HG02973 (cell line): ENCODE data around the gene ERGIC1.
"Not testable (repeated sequence)": the region's sequence is repeated elsewhere in the genome, so short reads cannot be mapped to it uniquely, and the experiment has no call there.

ENCODE experiments used
- ATAC-seq: cut with Tn5 transposase; IDR thresholded peaks from one replicate; pipeline ENCODE4 v1.9.1; 2021; ENCODE audit warnings: moderate library complexity; ENCODE audit not compliant: unreplicated experiment

The ERGIC1 gene

GRCh38 chr5:172862165-172862801 lies 28.2 kb downstream of the ERGIC1 start:
- ATAC-seq = no peak

- ATAC-seq = not testable (repeated sequence)
Measured at GRCh38 chr5:172864171-172864570, 30.1 kb downstream of the ERGIC1 start.

GRCh38 chr5:172864747-172865146 lies 30.7 kb downstream of the ERGIC1 start:
- no peak for ATAC-seq

- ATAC-seq = no peak
Measured at GRCh38 chr5:172866378-172866777, 32.3 kb downstream of the ERGIC1 start.

GRCh38 chr5:172866802-172867748 lies 33.0 kb downstream of the ERGIC1 start:
- no peak for ATAC-seq

GRCh38 chr5:172867761-172868435 lies 33.8 kb downstream of the ERGIC1 start:
- ATAC-seq = no peak

- no peak for ATAC-seq
Measured at GRCh38 chr5:172868436-172868923, 34.4 kb downstream of the ERGIC1 start.

- ATAC-seq = no peak
Measured at GRCh38 chr5:172868924-172869591, 35.0 kb downstream of the ERGIC1 start.

- no peak for ATAC-seq
Measured at GRCh38 chr5:172869691-172870090, 35.6 kb downstream of the ERGIC1 start.

- ATAC-seq = no peak
Measured at GRCh38 chr5:172870291-172870714, 36.3 kb downstream of the ERGIC1 start.

- no peak for ATAC-seq
Measured at GRCh38 chr5:172870715-172871461, 36.8 kb downstream of the ERGIC1 start.

GRCh38 chr5:172871536-172871935 lies 37.5 kb downstream of the ERGIC1 start:
- no peak for ATAC-seq

- ATAC-seq = no peak
Measured at GRCh38 chr5:172871982-172872381, 37.9 kb downstream of the ERGIC1 start.

GRCh38 chr5:172872997-172873491 lies 39.0 kb downstream of the ERGIC1 start:
- ATAC-seq = no peak

GRCh38 chr5:172873513-172873912 lies 39.5 kb downstream of the ERGIC1 start:
- ATAC-seq = no peak

- no peak for ATAC-seq
Measured at GRCh38 chr5:172874647-172875504, 40.8 kb downstream of the ERGIC1 start.

- no peak for ATAC-seq
Measured at GRCh38 chr5:172875505-172876279, 41.6 kb downstream of the ERGIC1 start.

- ATAC-seq = no peak
Measured at GRCh38 chr5:172876578-172876977, 42.5 kb downstream of the ERGIC1 start.
